Smooth muscle cell of the umbilical artery (primary cell): ENCODE data around the gene MITF. TPM values are rescaled to one million over a fixed set of nuclear protein-coding genes. Genes with fewer than 3 reads are reported as not detected.

Experiments used
- total RNA-seq: library from RNA; depleted of rRNA; stranded (reverse); fragments of >200 nt; gene quantifications from 2 replicates; pipeline ENCODE4 v1.2.3, GENCODE V29; 2014

Gene MITF
- total RNA-seq: 0.74 and 3.6 TPM in 2 replicates

DNA sequence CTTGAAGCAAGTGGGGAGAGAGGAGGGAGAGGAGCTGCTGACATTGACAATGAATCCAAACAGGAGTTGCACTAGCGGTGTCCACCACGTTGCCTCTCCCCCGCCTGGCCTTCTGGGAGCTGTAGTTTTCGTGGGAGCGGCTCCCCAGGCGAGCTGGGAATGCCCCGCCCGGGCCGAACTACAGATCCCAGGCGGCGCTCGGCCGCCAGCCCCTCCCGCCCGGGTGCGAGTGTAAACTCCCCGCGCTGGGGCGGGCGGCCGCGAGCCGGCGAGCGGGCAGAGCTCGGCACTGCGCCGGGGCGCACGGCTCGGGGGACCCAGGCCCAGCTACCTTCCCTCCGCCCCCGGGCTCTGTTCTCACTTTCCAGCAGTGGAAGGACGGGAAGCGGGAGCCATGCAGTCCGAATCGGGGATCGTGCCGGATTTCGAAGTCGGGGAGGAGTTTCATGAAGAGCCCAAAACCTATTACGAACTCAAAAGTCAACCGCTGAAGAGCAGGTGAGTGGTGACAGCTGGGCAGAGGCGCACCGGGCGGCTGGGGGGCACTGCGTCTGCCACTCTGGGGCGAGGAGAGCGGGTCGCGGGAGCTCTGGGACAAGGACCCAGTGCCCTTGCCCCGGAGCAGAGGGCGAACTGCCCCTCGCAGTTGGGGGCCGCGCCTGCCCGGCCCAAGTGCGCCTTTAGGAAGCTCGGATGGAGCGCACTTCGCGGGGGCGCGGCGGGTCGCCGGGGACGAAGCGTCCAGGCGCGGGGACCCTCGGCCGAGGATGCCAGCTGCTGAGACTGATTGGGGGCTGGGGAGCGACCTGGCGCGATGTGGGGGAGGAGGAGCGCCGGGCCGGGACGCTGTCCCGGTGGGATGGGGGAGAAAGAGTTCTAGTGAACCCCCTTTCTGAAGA, at the start of gene MITF:
Gene MITF, plus strand, starts transcription at position 261 of the 899 bp plus-strand sequence. Its CDS starts 134 bp downstream, at position 395.

GRCh38 chr3:69999140-70000027, 260.1 kb downstream of the MITF start, which contains the start of gene SAMMSON:
TSS of gene SAMMSON (plus strand) at chr3:69999733.

